ENCODE measurements around the gene AP4B1.
"Not testable (repeated sequence)": the region's sequence is repeated elsewhere in the genome, so short reads cannot be mapped to it uniquely, and the experiment has no call there.

AP4B1 gene

DNA sequence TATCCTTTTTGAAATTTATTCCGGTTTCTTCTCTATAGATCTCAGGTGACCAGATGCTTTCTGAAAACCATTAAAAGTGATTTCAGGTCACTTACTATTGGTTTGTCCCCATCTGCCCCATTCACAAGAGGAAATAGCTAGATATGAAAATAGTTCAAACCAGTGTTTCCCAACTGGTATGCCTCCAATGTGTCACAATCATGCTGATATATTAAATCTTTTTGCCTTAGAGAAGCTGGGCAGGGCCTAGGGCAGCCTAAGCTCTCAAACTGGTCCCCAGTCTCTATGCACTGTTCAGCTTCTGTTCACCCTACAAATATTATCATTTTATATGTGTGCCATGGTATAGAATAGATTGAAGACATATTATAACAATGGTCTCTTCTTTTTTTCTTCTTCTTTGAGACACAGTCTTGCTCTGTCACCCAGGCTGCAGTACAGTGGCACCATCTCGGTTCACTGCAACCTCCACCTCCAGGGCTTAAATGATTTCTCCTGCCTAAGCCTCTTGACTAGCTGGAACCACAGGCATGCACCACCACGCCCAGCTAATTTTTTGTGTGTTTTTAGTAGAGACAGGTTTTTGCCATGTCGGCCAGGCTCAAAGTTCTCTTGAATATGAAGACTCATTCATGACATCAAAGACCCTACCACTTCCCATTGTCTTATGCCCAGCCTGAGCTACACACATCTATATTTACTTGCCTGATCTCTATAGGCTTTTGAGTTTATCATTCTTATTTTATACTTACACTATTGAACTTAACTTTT lies 48.8 kb downstream of the AP4B1 start:
- DNase-seq, result no peak

DNA sequence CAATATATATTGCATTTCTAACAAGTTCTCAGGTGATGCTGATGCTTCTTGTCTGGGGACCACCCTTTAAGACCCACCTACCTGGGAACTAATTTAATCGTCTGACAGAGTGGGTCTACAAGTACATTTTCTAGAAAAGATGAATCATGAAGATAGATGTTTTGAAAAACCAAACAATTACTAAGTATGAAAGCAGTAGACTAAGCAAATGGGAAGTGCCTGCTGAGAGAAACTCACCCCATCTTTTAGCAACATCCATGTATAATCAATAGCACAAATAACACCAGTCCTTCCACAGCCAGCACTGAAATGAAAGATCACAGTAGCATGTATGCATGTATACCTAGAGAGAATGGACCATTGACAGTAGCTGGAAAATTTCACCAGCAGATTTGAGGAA lies 50.4 kb downstream of the AP4B1 start:
- no peak for DNase-seq

DNA sequence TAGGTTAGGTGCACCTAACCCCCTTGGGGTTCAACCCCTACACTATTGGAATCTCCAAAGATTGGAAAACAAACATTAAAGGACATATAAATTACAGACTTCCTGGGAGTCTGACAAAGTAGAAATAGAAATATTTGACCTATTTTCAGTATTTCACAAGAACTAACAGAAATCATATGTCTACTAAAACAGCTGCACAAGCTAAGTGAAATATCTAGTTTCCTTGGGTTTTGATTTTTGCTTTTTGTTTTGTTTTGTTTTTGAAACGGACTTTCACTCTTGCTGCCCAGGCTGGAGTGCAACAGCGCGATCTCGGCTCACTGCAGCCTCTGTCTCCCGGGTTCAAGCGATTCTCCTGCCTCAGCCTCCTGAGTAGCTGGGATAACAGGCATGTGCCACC lies 51.9 kb downstream of the AP4B1 start:
- DNase-seq, result not testable (repeated sequence)

DNA sequence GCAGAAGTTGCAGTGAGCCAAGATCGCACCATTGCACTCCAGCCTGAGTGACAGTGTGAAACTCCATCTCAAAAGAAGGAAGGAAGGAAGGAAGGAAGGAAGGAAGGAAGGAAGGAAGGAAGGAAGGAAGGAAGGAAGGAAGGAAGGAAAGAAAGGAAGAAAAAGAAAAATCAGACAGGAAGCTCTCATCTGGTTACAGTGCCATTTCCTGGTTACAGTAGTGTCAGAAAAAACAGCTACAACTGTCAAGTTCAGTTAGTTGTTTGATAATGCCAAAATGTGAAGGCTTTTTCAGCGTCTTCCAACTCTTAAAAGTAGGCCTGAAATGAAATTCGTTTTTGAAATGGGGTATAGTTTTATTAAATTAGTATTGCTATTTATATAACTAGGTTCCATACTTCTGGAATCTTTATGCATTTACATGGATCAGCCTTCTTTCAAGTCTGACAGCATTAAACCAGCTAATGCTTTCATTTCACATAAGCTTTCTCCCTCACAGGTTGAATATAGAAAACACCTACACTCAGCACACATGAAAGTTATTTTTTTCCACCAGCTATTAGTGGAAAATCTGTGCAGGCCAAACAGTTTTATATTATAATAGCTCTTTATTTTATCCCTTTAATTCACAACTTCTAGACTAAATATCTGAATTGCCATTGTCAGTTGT lies 54.3 kb downstream of the AP4B1 start:
- DNase-seq, result no peak

DNA sequence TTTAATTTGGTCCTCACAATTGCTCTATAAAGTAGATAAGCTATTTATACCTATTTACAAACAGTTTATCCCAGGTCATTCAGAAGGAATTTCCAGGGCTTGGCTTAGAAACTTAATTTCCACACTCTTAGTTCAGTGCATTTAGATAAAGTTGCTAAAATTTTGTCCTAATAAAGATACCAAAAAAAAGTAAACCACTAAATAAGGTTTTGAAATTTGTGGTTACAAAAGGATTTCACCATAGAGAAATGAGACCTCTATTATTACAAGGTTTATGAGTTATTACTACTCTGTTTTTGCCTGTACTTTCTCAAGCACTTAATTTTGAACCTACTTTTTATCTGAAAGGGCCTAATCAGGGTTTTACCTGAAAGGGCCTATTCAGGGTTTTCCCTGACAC lies 55.5 kb downstream of the AP4B1 start:
- no peak for DNase-seq

DNA sequence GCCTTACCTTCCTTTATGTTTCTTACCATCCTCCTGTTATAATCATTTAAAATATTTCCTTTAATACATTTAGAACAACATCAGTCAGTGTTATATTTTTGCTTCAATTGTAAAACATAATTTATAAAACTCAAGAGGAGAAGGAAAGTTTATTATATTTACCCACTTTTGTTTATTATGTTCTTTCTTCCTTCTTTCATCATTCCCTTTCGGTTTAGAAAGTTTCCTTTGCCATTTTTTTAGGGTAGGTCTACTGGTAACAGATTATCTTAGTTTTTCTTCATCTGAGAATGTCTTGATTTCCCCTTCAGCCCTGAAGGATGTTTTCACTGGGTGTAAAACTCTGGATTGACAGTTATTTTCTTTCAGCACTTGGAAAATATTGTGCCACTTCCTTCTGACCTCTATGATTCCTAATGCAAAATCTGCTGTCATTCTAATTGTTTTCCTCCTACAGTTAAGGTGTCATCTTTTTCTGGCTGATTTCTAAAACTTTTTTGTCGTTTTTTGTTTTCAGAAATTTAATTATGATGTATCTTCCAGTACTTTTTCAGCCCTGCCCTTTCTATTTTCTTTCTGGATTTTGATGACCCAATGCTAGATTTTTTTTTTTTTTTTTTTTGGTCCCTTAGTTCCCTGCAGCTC lies 58.1 kb downstream of the AP4B1 start:
- DNase-seq, result no peak

Data from activated CD8-positive, alpha-beta memory T cell treated with anti-CD3 and anti-CD28 coated beads, Interleukin-2, amount 50 U/mL, for 4 hours (primary cell).